Activated T-helper 9 cell treated with anti-CD3 and anti-CD28 coated beads, Interleukin-2, amount 50 U/mL, for 16 hours (primary cell): ENCODE measurements around the gene CYSLTR2.
"Not testable (repeated sequence)": the region's sequence is repeated elsewhere in the genome, so short reads cannot be mapped to it uniquely, and the experiment has no call there.

Experiments used
- DNase-seq: peaks from one replicate; pipeline ENCODE4 v3.0.0-alpha.2; 2020; ENCODE audit warnings: low read depth

The CYSLTR2 gene

GRCh38 chr13:48644951-48645350 lies 8.8 kb upstream of the CYSLTR2 start:
- no peak for DNase-seq

GRCh38 chr13:48645845-48646244 lies 7.9 kb upstream of the CYSLTR2 start:
- DNase-seq: no peak

GRCh38 chr13:48646791-48647190 lies 6.9 kb upstream of the CYSLTR2 start:
- DNase-seq: no peak

- no peak for DNase-seq
Observed at GRCh38 chr13:48647625-48648024, 6.1 kb upstream of the CYSLTR2 start.

GRCh38 chr13:48648446-48648845 lies 5.3 kb upstream of the CYSLTR2 start:
- DNase-seq: no peak

GRCh38 chr13:48652851-48653471 lies 768 bp upstream of the CYSLTR2 start:
- DNase-seq: no peak

- DNase-seq: no peak
Observed at GRCh38 chr13:48654511-48654910, 782 bp downstream of the CYSLTR2 start.

GRCh38 chr13:48655291-48655690 lies 1.6 kb downstream of the CYSLTR2 start:
- no peak for DNase-seq

- no peak for DNase-seq
Observed at GRCh38 chr13:48656608-48657007, 2.9 kb downstream of the CYSLTR2 start.

- DNase-seq: no peak
Observed at GRCh38 chr13:48660361-48661076, 6.8 kb downstream of the CYSLTR2 start.

GRCh38 chr13:48661107-48661506 lies 7.4 kb downstream of the CYSLTR2 start:
- no peak for DNase-seq

GRCh38 chr13:48662226-48662625 lies 8.5 kb downstream of the CYSLTR2 start:
- no peak for DNase-seq

GRCh38 chr13:48667136-48667535 lies 13.4 kb downstream of the CYSLTR2 start:
- DNase-seq: no peak

- DNase-seq: not testable (repeated sequence)
Observed at GRCh38 chr13:48671421-48671820, 17.7 kb downstream of the CYSLTR2 start.

GRCh38 chr13:48675247-48675646 lies 21.5 kb downstream of the CYSLTR2 start:
- no peak for DNase-seq

- DNase-seq: no peak
Observed at GRCh38 chr13:48678316-48678715, 24.6 kb downstream of the CYSLTR2 start.

GRCh38 chr13:48679941-48680680 lies 26.4 kb downstream of the CYSLTR2 start:
- DNase-seq: no peak

GRCh38 chr13:48680756-48681392 lies 27.1 kb downstream of the CYSLTR2 start:
- no peak for DNase-seq

GRCh38 chr13:48681905-48682304 lies 28.2 kb downstream of the CYSLTR2 start:
- no peak for DNase-seq

GRCh38 chr13:48682436-48682835 lies 28.7 kb downstream of the CYSLTR2 start:
- no peak for DNase-seq

- DNase-seq: no peak
Observed at GRCh38 chr13:48686636-48687210, 33.0 kb downstream of the CYSLTR2 start.

GRCh38 chr13:48687249-48687648 lies 33.5 kb downstream of the CYSLTR2 start:
- no peak for DNase-seq
